H9 (cell line): ENCODE measurements around the gene DKKL1. TPM values are rescaled to one million over a fixed set of nuclear protein-coding genes. Genes with fewer than 3 reads are reported as not detected.
A peak's percentile ranks its signal among the peaks of the same experiment; 100 is the strongest.

ENCODE experiments used
- DNase-seq: peaks from one replicate; pipeline ENCODE4 v3.0.0-alpha.2; 2017
- H2AFZ ChIP-seq: one replicate; pipeline ENCODE4 v1.6.1; 2013; ENCODE audit warnings: mild to moderate bottlenecking, low read length, control low read depth, moderate library complexity
- H2AK5ac ChIP-seq: 2 replicates; pipeline ENCODE4 v1.6.1; 2013; ENCODE audit warnings: low read length, control low read depth, mixed read lengths; ENCODE audit not compliant: insufficient read length
- H2BK120ac ChIP-seq: one replicate; pipeline ENCODE4 v1.6.1; 2013; ENCODE audit warnings: low read depth, mild to moderate bottlenecking, low read length, control low read depth, inconsistent platforms; ENCODE audit not compliant: poor library complexity, severe bottlenecking
- H2BK12ac ChIP-seq: 2 replicates; pipeline ENCODE4 v1.6.1; 2013; ENCODE audit warnings: low read length, control low read depth, mixed read lengths, low read depth; ENCODE audit not compliant: insufficient read length
- H2BK15ac ChIP-seq: 2 replicates; pipeline ENCODE4 v1.6.1; 2013; ENCODE audit warnings: low read depth, low read length, control low read depth
- H2BK20ac ChIP-seq: one replicate; pipeline ENCODE4 v1.6.1; 2013; ENCODE audit warnings: low read depth, mild to moderate bottlenecking, low read length, control low read depth, inconsistent platforms; ENCODE audit not compliant: poor library complexity, severe bottlenecking
- H2BK5ac ChIP-seq: 2 replicates; pipeline ENCODE4 v1.6.1; 2013; ENCODE audit warnings: low read length, control low read depth, mixed read lengths; ENCODE audit not compliant: insufficient read length
- H3K14ac ChIP-seq: 2 replicates; pipeline ENCODE4 v1.6.1; 2013; ENCODE audit warnings: low read length, control low read depth; ENCODE audit not compliant: insufficient read depth
- H3K18ac ChIP-seq: 2 replicates; pipeline ENCODE4 v1.6.1; 2013; ENCODE audit warnings: low read depth, mild to moderate bottlenecking, mixed read lengths, low read length, control low read depth; ENCODE audit not compliant: insufficient read length
- H3K23ac ChIP-seq: 2 replicates; pipeline ENCODE4 v1.6.1; 2013; ENCODE audit warnings: low read length, control low read depth, mixed read lengths, low read depth; ENCODE audit not compliant: insufficient read length
- H3K23me2 ChIP-seq: 2 replicates; pipeline ENCODE4 v1.6.1; 2013; ENCODE audit warnings: low read depth, mild to moderate bottlenecking, mixed read lengths, low read length, control low read depth; ENCODE audit not compliant: insufficient read length, poor library complexity, severe bottlenecking
- H3K27ac ChIP-seq: 2 replicates; pipeline ENCODE4 v1.5.1; 2013; ENCODE audit warnings: low read length, control low read depth, mixed read lengths, low read depth; ENCODE audit not compliant: insufficient read length
- H3K27me3 ChIP-seq: 2 replicates; pipeline ENCODE4 v1.6.1; 2013; ENCODE audit warnings: low read length, control low read depth, inconsistent platforms; ENCODE audit not compliant: insufficient read depth
- H3K4ac ChIP-seq: 2 replicates; pipeline ENCODE4 v1.6.1; 2013; ENCODE audit warnings: low read depth, mild to moderate bottlenecking, control low read depth, inconsistent platforms, low read length, moderate library complexity
- H3K4me1 ChIP-seq: 2 replicates; pipeline ENCODE4 v1.6.1; 2013; ENCODE audit warnings: low read length, control low read depth, inconsistent platforms; ENCODE audit not compliant: insufficient read depth
- H3K4me2 ChIP-seq: 2 replicates; pipeline ENCODE4 v1.6.1; 2013; ENCODE audit warnings: low read length, control low read depth, mixed read lengths; ENCODE audit not compliant: insufficient read length, insufficient read depth
- H3K56ac ChIP-seq: 2 replicates; pipeline ENCODE4 v1.6.1; 2013; ENCODE audit warnings: low read depth, mild to moderate bottlenecking, mixed read lengths, low read length, control low read depth; ENCODE audit not compliant: insufficient read length
- H3K79me1 ChIP-seq: 2 replicates; pipeline ENCODE4 v1.6.1; 2013; ENCODE audit warnings: low read depth, mild to moderate bottlenecking, moderate library complexity, low read length, control low read depth, inconsistent platforms; ENCODE audit not compliant: insufficient read depth, poor library complexity, severe bottlenecking
- H3K79me2 ChIP-seq: 2 replicates; pipeline ENCODE4 v1.6.1; 2013; ENCODE audit warnings: low read length, control low read depth, inconsistent platforms; ENCODE audit not compliant: insufficient read depth
- H3K9ac ChIP-seq: 2 replicates; pipeline ENCODE4 v1.6.1; 2013; ENCODE audit warnings: low read length, control low read depth, mixed read lengths; ENCODE audit not compliant: insufficient read length; ENCODE audit errors: extremely low read depth
- H3K9me3 ChIP-seq: one replicate; pipeline ENCODE4 v1.6.1; 2013; ENCODE audit warnings: low read depth, low read length, inconsistent platforms; ENCODE audit not compliant: control insufficient read depth
- H3T11ph ChIP-seq: one replicate; pipeline ENCODE4 v1.6.1; 2013; ENCODE audit warnings: mild to moderate bottlenecking, low read length, control low read depth, inconsistent platforms
- H4K20me1 ChIP-seq: one replicate; pipeline ENCODE4 v1.6.1; 2013; ENCODE audit not compliant: control insufficient read depth, insufficient read length, insufficient read depth
- H4K5ac ChIP-seq: 2 replicates; pipeline ENCODE4 v1.6.1; 2013; ENCODE audit warnings: low read depth, mild to moderate bottlenecking, mixed read lengths, low read length, control low read depth; ENCODE audit not compliant: insufficient read length
- H4K8ac ChIP-seq: replicated peaks from 2 replicates; pipeline ENCODE4 v1.6.1; 2013; ENCODE audit warnings: low read length, control low read depth, mixed read lengths, low read depth; ENCODE audit not compliant: insufficient read length
- H4K91ac ChIP-seq: 2 replicates; pipeline ENCODE4 v1.6.1; 2013; ENCODE audit warnings: low read depth, mild to moderate bottlenecking, moderate library complexity, mixed read lengths, low read length, control low read depth; ENCODE audit not compliant: insufficient read length
- H3K27ac Mint-ChIP-seq, 3 experiments: 2 replicates in 2 of 3; 3 replicates in 1 of 3; pipeline ENCODE4 v1.8.0; 2020 to 2021; ENCODE audit warnings: mixed read lengths in 3 of 3, mild to moderate bottlenecking in 1 of 3, moderate library complexity in 1 of 3
- H3K27me3 Mint-ChIP-seq: 2 replicates; pipeline ENCODE4 v1.8.0; 2021; ENCODE audit warnings: low read depth, mild to moderate bottlenecking, moderate library complexity, mixed read lengths
- H3K36me3 Mint-ChIP-seq, 3 experiments: 2 replicates in 2 of 3; 3 replicates in 1 of 3; pipeline ENCODE4 v1.8.0; 2020 to 2021; ENCODE audit warnings: low read depth in 3 of 3, mixed read lengths in 3 of 3; ENCODE audit not compliant: insufficient read depth in 1 of 3
- H3K4me1 Mint-ChIP-seq, 2 experiments: 2 replicates each; pipeline ENCODE4 v1.8.0; 2020; ENCODE audit warnings: mixed read lengths in 2 of 2
- H3K4me3 Mint-ChIP-seq, 2 experiments: 2 replicates in 1 of 2; 3 replicates in 1 of 2; pipeline ENCODE4 v1.8.0; 2020 to 2021; ENCODE audit warnings: mild to moderate bottlenecking in 2 of 2, mixed read lengths in 2 of 2, moderate library complexity in 1 of 2
- H3K9me3 Mint-ChIP-seq, 2 experiments: 2 replicates in 1 of 2; 3 replicates in 1 of 2; pipeline ENCODE4 v1.8.0; 2020; ENCODE audit warnings: mild to moderate bottlenecking in 2 of 2, mixed read lengths in 2 of 2, moderate library complexity in 1 of 2
- WGBS: extraction: QIAGEN DNeasy Blood & Tissue Kit; methylation state at CpG from one replicate; pipeline ENCODE4 v1.1.7; 2013; ENCODE audit warnings: missing lambda C conversion rate, low lambda C conversion rate, mixed read lengths; ENCODE audit not compliant: insufficient read length; ENCODE audit errors: extremely low coverage; 5-methylcytosine and 5-hydroxymethylcytosine counted together
- total RNA-seq: library from RNA; stranded (reverse); gene quantifications from 2 replicates; pipeline ENCODE4 v1.2.1, GENCODE V29; 2021
- TF ChIP-seq, protein P1 (sequence below): fragments of 200-600 bp; sonication (generic); conservative IDR thresholded peaks from 3 replicates; pipeline ENCODE4 v1.8.0; 2021; ENCODE audit warnings: antibody characterized with exemption, mild to moderate bottlenecking

The DKKL1 gene
- total RNA-seq, 1 experiment from 2014 or later, result 3.5 TPM

DNA sequence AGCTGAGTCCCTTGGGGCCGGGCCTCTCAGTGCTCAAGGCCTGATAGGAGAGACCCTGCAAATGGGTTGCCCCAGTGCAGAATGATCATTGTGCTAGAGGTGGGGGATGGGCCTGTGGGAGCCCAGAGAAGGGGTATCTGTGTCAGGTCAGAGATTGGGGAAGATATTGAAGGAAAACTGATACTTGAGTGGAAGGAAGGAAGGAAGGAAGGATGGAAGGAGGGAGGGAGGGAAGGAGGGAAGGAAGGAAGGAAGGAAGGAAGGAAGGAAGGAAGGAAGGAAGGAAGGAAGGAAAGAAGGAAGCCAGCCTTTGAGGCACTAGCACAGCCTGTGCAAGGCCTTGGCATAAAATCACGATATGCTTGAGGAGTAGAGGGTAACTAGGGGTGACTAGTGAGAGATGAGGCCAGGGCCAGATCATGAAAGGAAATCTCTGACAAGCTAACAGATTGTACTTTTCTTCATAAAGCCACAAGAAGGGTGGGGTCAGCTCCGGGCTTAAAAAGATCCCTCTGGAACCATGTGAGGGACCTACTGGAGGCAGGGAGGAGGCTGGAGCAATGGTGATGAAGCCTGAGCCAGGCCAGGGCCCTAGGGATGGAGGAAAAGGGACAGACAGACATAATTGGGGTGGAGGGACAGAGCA lies 48.1 kb downstream of the DKKL1 start:
- no peak overlapping the region for H3K18ac ChIP-seq
- H3K56ac ChIP-seq, result no peak overlapping the region
- H2BK15ac ChIP-seq, result no peak overlapping the region
- H3K14ac ChIP-seq, result no peak overlapping the region
- H3K79me1 ChIP-seq, result no peaks in the 10 kb centered on the region
- H3K36me3 Mint-ChIP-seq, result no peaks in the 10 kb centered on the region; a peak in 1 of 7 replicates
- H3K9me3 Mint-ChIP-seq, result no peaks in the 10 kb centered on the region; a peak in 1 of 5 replicates
- H2BK20ac ChIP-seq, result no peak overlapping the region
- H3K4me3 Mint-ChIP-seq, result no peak overlapping the region
- no peak overlapping the region for H4K8ac ChIP-seq
- H2AFZ ChIP-seq, result no peak overlapping the region
- TF ChIP-seq, protein P1, sequence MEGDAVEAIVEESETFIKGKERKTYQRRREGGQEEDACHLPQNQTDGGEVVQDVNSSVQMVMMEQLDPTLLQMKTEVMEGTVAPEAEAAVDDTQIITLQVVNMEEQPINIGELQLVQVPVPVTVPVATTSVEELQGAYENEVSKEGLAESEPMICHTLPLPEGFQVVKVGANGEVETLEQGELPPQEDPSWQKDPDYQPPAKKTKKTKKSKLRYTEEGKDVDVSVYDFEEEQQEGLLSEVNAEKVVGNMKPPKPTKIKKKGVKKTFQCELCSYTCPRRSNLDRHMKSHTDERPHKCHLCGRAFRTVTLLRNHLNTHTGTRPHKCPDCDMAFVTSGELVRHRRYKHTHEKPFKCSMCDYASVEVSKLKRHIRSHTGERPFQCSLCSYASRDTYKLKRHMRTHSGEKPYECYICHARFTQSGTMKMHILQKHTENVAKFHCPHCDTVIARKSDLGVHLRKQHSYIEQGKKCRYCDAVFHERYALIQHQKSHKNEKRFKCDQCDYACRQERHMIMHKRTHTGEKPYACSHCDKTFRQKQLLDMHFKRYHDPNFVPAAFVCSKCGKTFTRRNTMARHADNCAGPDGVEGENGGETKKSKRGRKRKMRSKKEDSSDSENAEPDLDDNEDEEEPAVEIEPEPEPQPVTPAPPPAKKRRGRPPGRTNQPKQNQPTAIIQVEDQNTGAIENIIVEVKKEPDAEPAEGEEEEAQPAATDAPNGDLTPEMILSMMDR, result no peak
- H3K4ac ChIP-seq, result no peak overlapping the region
- no peaks in the 10 kb centered on the region for H3K27me3 ChIP-seq
- no peak overlapping the region for H3T11ph ChIP-seq
- H3K4me1 ChIP-seq, result no peaks in the 10 kb centered on the region
- no peak overlapping the region for H4K5ac ChIP-seq
- peak overlapping the region in 1 of 3 experiments; percentile 49; a peak in 1 of 7 replicates for H3K27ac Mint-ChIP-seq
- H3K4me2 ChIP-seq, result no peak overlapping the region
- no peak overlapping the region for H2AK5ac ChIP-seq
- peaks cover 11% of the 10 kb centered on the region for H3K27me3 Mint-ChIP-seq
- H4K91ac ChIP-seq, result no peak overlapping the region
- no peak overlapping the region for H2BK12ac ChIP-seq
- no peak overlapping the region for H3K23ac ChIP-seq
- H3K9ac ChIP-seq, result no peak overlapping the region
- H4K20me1 ChIP-seq, result no peaks in the 10 kb centered on the region
- H3K27ac ChIP-seq, result no peak overlapping the region
- H3K9me3 ChIP-seq, result no peaks in the 10 kb centered on the region
- no CpG with 5 or more reads among the region's 3 CpGs for WGBS
- H2BK5ac ChIP-seq, result no peak overlapping the region
- H3K79me2 ChIP-seq, result no peaks in the 10 kb centered on the region
- DNase-seq, result no peak
- H2BK120ac ChIP-seq, result no peak overlapping the region
- peaks cover under 1% of the 10 kb centered on the region for H3K23me2 ChIP-seq
- H3K4me1 Mint-ChIP-seq, result peaks cover 42 to 50% of the 10 kb centered on the region in 2 experiments
